NCI-H524 (cell line): ENCODE measurements around the gene MCM8.

Source experiments
- DNase-seq, 2 experiments: peaks; one replicate each; lab custom pipeline; 2025; lab: John Stamatoyannopoulos, UW

Gene MCM8

GRCh38 chr20:5947276-5947675 lies 3.2 kb upstream of the MCM8 start:
- no peak for DNase-seq

- DNase-seq, result no peak
Observed at GRCh38 chr20:5949943-5950270, 545 bp upstream of the MCM8 start.

GRCh38 chr20:5967469-5967868 lies 17.0 kb downstream of the MCM8 start:
- no peak for DNase-seq

DNA sequence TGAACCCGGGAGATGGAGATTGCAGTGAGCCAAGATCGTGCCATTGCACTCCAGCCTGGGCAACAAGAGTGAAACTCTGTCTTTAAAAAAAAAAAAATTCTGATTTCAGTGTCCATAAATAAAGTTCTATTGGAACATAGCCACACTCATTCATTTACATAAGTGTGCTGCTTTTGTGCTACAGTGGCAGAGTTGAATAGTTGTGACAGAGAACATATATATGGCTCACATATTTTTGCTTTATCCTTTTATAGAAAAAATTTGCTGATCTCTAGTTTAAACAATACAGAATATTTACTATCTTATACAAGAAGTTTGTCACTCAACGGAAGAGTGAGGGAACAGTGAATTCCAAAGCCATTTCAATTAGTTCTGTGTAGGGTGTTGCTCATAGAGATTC lies 18.0 kb downstream of the MCM8 start:
- no peak for DNase-seq

DNA sequence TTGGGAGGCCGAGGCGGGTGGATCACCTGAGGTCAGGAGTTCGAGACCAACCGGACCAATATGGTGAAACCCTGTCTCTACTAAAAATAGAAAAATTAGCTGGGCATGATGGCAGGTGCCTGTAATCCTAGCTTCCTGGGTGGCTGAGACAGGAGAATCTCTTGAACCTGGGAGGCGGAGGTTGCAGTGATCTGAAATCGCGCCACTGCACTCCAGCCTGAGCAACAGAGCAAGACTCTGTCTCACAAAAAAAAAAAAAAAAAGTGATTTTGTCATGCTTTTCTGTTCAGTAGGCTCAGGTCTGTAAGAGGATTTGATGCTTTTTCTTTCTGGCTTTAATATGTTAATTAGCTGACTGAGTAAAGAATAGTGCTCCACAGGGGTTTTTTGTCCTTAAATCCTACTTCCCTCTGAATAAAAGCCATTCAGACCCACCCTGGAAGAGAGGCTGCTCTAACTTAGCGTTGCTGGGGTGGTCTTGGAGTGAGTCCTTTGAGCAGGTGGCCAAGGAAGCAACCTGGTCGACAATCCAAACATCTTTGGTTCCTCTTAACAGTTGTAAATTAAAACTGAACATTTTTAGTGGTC lies 19.0 kb downstream of the MCM8 start:
- DNase-seq, result no peak

DNA sequence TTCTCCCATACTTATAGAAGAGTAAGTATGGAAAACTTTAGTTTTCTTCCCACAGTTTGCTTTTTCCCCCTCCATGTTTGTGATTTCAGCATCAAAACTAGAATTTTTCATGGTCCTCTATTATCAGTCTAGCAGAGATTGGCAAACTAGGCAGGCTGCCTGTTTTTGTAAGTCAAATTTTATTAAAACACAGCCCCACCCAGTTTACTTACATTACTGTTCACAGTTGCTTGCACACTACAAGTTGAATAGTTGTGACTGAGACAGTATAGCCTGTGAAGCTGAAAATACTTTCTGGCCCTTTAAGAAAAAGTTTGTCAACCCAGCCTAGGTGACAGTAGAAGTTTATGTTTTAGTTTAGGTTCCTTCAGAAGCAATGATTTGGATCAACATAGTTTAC lies 19.5 kb downstream of the MCM8 start:
- no peak for DNase-seq

- DNase-seq, result no peak
Observed at GRCh38 chr20:5970381-5970780, 19.9 kb downstream of the MCM8 start.

DNA sequence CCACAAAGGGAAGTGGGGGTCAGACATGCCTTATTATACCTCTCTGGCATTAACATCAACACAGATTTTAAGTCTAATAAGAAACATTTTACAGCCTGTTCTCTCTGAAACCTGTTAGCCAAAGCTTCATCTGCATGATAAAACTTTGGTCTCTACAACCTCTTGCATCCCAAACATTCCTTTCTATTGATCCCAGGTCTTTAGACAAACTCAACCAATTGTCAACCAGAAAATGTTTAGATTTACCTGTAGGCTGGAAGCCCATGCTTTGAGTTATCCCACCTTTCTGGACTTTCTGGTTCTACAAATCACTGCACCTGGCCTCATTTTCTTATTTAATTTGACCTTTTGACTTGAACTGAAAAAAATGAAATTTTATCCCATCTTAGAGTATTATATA lies 20.8 kb downstream of the MCM8 start:
- DNase-seq, result no peak

GRCh38 chr20:5973172-5973571 lies 22.7 kb downstream of the MCM8 start:
- no peak for DNase-seq

DNA sequence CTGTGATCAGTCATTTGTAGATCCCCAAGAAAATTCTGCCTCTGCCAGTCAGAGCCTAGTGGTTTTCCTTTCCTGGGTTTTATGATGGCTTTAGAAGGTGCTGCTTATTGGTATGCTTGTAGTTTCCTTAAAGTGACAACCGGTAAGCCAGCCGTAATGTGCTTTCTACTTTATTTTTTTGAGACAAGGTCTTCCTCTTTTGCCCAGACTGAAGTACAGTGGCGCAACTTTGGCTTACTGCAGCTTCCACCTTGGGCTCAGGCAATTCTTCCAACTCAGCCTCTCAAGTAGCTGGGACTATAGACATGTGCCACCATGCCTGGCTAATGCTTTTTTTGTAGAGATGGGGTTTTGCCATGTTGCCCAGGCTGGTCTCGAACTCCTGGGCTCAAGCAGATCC lies 23.5 kb downstream of the MCM8 start:
- DNase-seq, result no peak

GRCh38 chr20:5974531-5974930 lies 24.1 kb downstream of the MCM8 start:
- DNase-seq, result no peak

DNA sequence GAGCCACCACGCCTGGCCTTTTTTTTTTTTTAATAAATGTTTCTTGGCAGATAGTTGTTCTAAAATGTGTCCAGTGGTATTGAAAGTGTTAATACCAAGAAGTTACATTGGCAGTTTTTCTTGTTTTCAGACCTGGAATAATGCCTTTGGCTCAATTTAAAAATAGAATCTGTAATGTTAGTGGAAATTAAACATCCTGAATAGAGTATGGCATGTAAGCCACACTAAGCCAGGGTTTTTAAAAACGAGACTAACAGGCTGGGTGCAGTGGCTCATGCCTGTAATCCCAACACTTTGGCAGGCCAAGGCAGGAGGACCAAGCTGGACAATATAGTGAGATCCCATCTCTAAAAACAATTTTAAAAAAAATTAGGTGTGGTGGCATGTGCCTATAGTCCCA lies 25.3 kb downstream of the MCM8 start:
- no peak for DNase-seq

DNA sequence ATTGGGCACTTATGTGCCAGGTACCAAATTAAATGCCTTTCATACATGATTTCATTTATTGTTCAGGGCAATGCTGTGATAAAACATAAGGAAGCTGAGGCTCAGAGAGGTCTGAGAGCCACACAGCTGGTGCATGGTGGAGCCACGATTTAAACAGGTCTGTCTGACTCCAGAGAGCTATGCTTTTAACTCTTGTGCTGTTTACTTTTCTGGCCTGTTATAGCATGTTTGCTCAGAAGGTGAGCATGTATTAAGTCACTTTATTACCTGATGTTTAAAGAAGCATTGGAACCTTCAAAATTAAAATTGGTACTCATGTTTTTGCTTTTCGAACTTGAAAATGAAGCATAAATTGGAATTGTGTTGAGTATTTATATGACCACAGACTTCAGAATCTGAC lies 26.8 kb downstream of the MCM8 start:
- DNase-seq, result no peak

DNA sequence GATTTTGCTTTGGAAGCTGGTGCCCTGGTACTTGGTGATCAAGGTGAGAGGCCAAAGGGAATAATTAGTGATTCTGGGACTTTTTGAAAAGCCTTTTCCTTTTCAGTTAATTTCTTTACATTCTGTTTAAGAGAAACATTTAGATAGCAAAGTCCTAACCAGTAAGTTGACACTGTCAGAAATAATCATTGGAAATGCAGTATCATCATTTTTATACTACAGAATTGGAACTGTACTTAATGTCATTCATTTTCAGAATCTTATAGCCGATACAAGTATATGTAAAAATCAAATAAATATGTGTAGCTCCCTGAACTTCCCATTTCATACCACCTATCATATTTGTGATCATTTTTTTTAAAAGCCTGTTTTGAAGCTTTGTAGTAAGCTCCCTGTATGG lies 27.5 kb downstream of the MCM8 start:
- no peak for DNase-seq

DNA sequence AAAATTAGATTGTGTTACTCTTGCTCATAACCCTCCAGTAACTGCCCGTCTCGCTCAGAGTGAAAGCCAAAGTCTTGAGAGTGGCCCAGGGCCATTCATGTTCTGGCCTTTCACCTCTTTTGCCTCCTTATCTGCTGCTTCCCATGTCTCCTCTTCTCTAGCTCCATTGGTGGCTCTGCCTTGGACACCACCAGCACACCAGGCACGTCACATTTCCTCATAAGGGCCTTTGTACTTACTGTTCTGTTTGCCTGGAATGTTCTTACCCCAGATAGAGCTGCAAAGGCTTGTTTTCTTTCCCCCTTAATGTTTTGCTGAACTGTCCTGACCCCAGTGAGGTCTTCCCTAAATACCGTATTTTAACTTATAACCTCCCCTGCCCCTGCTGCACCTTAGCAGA lies 29.3 kb downstream of the MCM8 start:
- no peak for DNase-seq

DNA sequence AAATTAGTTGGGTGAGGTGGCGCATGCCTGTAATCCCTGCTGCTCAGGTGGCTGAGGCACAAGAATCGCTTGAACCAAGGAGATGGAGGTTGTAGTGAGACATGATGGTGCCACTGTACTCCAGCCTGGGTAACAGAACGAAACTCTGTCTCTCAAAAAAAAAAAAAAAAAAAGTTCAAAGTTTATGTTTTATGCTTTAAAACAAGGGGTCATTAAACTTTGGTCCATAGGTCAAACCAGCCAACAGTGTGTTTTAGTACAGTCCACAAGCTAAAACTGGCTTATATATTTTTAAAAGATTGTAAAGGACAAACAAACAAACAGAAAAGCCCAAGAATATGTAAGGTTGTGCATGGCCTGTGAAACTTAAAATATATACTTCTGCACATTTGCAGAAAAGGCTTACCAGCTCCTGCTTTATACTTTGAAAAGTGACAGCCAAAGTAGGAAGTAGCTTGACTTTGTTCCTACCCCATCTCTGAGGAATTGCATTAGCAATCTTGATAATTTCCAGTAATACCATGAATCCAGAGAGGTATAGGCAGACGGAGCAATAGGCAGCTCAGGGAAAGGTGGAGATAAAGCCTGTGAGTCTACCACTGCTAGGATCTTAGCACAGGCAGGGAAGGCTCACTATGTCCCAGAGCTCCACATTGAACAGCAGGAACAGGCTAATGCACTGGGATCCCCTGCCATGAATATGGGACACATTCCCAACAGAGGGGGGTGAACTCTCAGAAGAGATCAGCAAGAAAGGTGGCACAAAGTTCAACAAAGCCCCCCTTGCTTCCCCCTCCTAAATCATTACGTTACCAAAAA lies 30.5 kb downstream of the MCM8 start:
- no peak for DNase-seq

DNA sequence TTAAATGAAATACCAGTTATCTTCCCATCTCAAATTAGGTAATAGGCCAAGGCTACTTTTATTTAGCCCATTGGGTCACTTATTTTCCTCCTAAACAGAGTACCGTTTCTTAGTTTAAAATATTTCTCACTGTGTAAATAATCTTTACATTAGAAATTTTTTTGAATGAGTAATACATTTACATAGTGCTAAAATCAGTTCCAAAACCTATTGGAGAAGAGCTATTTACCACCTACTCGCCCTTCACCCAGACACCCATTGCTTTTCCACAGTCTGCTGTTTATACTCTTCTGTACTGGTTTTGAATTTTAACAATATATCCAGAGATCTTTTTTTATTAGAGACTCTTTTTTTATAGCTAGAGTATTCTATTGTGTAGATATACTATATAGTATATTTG lies 36.9 kb downstream of the MCM8 start:
- DNase-seq, result no peak

DNA sequence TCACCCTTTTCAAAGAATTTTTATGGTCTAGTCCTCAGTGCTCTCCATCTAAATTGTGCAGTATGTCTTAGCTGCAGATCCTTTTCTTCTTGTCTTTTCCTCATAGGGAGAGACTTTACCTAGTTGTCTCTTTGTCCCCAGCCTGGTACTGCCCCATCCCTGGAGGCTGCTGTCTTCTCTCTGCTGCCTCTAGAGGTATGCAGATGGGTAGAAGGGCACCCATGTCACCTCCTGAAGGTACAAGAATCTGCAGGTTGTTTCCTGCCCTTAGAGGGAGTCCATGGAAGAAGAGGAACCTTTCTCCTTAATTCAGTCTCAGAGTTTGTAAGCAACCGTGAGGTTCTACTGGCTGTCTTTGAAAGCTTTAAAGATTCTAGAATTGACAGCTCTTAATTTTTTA lies 39.1 kb downstream of the MCM8 start:
- DNase-seq, result no peak

GRCh38 chr20:5990946-5991345 lies 40.5 kb downstream of the MCM8 start:
- no peak for DNase-seq

- DNase-seq, result no peak
Observed at GRCh38 chr20:5991623-5992441, 41.4 kb downstream of the MCM8 start.

DNA sequence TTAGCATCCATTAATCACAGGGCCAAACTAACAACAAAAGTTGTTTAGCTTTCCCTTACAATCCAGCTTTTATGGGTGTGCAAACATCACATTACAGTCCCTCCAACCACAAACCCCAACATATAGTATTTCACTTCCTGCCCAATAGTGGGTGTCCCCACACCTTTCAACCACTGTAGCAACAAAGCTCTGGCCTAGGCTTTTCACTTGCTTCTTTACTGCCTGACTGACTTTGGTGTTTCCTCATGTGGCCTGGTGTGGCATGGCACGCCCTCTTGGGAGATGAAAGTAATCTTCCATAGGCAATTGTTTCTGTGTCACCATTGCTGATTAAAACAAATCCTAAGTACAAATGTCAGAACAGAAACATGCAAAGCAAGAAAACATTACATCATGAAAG lies 46.3 kb downstream of the MCM8 start:
- DNase-seq, result no peak

DNA sequence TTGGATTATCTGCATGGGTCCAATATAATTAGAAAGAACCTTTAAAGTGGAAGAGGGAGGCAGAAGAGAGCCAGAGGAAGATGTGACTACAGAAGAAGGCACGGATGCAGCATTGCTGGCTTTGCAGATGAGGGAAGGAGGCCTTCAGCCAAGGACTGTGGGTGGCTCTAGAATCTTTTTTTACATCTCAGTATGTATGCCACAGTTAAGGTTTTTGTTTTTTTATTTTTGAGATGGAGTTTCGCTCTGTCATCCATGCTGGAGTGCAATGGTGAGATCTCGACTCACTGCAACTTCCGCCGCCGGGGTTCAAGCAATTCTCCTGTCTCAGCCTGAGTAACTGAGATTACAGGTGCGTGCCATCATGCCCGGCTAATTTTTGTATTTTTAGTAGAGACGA lies 49.3 kb downstream of the MCM8 start:
- DNase-seq, result no peak

GRCh38 chr20:6000871-6001270 lies 50.4 kb downstream of the MCM8 start:
- no peak for DNase-seq
